Central memory CD4-positive, alpha-beta T cell (primary cell): ENCODE data around the gene HACD3.
"Not testable (repeated sequence)": the region's sequence is repeated elsewhere in the genome, so short reads cannot be mapped to it uniquely, and the experiment has no call there.

Source experiments
- DNase-seq: peaks from one replicate; pipeline ENCODE4 v3.0.0; 2022
- total RNA-seq, 3 experiments: gene quantifications; one replicate each; lab custom pipeline; 2026; lab: John Stamatoyannopoulos, UW

HACD3 gene
- total RNA-seq = 30.3 to 102 (median 59.1) reads per million in 3 experiments

DNA sequence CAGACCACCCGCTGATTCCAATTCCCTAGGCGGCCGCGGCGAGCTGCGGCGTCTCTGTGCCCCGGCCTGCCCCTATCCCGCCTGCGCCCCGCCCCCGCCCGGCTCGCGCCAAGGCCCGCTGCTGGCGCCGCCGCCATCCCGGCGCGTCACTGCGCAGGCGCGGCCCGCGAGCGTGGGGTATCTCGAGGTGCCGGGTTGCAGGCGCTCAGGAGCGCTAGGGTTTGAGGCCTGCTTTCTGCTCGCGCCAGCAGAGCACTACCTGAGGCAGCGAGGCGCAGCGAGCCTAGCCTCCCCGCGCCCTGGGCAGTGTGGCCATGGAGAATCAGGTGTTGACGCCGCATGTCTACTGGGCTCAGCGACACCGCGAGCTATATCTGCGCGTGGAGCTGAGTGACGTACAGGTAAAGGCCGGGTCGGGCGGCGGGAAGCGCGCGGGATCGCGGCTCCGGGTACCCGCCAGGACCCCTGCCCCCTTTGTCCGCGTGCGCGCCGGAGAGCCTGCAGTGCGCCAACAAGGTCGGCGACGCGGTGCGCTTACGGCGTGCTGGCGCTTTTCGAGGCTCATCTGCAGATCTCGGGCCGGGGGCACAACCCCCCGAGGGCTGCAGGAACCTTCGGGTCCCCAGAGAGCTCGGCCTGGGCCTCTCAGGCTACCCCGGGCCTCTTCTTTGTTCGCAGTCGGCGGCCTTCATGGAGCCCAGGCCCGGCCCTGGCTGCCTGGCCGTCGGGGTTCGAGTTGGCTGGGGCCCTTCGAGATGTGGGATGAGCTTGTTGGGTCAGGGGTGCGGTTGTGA is at the start of gene HACD3:
Gene HACD3 (plus strand): TSS at position 146 of the 794 bp plus-strand sequence. CDS start 169 bp downstream, at position 315.
- peak; percentile 86 for DNase-seq

- DNase-seq = no peak
Measured at GRCh38 chr15:65484876-65485275, 45.4 kb upstream of the HACD3 start.

DNA sequence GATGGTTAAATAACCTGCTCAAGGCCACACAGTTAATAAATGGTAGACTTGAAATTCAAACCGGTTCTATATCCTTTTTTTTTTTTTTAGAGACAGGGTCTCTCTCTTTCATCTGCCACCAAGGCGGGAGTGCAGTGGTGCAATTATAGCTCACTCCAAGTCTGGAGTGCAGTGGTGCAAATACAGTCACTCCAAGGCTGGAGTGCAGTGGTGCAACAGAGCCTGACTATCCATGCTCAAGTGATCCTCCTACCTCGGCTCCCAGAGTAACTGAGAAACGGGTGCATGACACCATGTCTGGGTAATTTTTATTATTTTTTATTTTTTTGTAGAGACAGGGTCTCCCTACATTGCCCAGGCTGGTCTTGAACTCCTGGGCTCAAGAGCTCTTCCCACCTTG is 36.2 kb upstream of the HACD3 start:
- no peak for DNase-seq

- no peak for DNase-seq
Measured at GRCh38 chr15:65509321-65509720, 20.9 kb upstream of the HACD3 start.

- DNase-seq = no peak
Measured at GRCh38 chr15:65512189-65512588, 18.1 kb upstream of the HACD3 start.

GRCh38 chr15:65512807-65513416 is 17.4 kb upstream of the HACD3 start:
- DNase-seq = no peak

DNA sequence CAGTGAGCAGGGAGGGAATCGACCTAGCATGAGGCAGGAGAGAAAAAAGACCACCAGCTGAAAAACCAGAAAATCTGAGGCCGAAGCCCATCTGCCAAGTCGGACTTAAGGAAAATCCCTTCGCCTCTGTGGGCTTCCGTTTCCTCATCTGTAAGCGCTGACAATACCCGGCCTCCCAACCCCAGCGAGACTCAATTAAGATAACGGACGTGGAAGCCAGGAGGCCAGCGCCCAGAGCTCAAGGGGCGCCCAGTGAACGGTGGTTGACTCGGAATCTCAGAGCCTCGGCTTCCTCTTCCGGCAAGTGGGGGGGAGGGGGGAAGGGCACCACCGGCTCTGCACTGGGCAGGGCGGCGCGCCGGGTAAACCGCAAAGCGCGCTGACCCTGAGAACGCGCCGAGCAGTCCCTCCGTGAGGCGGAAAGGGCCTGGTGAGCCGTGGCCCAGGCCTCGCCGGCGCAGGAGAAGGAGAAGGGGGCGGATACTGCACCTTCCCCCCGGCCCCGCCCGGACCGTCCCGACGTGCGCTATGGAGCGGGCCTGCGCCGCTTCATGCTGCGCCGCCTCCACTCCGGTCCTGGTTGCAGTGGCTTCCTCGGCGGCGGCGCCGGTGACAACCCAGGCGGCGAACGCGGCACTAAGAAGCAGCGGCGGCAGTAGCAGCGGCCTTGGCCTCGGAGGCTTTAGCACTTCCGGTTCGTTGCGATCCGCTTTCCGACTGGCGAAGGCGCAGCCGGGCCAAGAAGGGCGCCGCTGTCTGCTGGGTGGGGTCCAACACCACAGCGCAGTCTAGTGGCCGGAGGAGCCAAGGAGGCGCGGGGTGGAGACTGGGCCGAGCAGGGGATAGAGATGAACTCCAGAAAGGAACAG is 13.0 kb upstream of the HACD3 start, which contains the start of gene DPP8:
Gene DPP8 (minus strand): TSS at position 693 of the 869 bp plus-strand sequence. CDS start 5,136 bp downstream, outside the sequence.
- DNase-seq = peak; percentile 90

GRCh38 chr15:65517866-65518207 is 12.4 kb upstream of the HACD3 start:
- DNase-seq = no peak

DNA sequence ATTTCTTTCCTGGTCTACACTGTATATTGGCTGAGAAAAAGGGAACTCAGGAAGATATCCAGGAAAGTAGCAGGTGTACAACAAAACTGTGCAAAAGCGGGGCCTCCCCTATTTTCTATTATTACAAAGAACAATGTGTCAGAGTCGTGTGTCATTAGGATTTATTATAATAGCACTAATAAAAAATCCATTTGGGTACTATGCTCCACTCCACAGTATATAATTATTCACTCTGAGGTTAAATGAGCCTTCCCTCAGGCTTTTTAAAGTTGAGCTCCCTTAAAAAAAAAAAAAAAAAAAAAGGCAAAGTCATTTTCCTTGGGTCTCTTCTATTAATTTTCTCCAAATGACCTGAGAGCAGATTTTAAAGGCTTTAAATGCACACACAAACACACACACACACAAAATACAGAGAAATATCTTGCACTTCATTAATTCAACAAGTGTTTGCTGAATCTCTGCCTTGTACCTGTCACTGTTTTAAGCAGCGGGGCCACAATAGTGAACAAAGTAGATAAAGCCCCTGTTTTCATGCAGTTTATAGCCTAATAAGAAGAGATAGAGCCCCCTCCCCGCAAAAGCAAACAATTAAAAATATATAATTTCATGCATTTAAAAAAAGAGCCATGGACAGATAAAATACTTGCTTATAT is 11.5 kb upstream of the HACD3 start:
- DNase-seq = no peak

DNA sequence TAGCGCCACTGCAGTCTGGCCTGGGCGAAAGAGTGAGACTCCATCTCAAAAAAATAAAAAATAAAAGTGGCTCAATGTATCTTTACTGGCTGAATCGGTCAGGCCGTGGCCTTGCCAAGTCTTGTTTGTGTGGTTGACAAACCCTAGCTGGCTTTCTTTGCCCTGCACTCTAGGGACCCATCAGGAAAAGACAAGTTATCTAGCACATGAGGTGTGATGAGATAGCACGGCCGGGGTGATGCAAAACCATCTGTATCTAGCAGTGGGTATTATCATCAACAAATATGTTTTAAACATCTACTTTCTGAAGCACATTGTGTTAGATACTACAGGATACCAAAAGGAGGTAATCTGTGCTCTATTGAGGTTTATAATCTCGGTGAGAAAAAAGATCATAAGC is 8.9 kb upstream of the HACD3 start:
- DNase-seq = no peak

- DNase-seq = no peak
Measured at GRCh38 chr15:65524226-65524625, 6.0 kb upstream of the HACD3 start.

GRCh38 chr15:65525622-65526021 is 4.6 kb upstream of the HACD3 start:
- no peak for DNase-seq

DNA sequence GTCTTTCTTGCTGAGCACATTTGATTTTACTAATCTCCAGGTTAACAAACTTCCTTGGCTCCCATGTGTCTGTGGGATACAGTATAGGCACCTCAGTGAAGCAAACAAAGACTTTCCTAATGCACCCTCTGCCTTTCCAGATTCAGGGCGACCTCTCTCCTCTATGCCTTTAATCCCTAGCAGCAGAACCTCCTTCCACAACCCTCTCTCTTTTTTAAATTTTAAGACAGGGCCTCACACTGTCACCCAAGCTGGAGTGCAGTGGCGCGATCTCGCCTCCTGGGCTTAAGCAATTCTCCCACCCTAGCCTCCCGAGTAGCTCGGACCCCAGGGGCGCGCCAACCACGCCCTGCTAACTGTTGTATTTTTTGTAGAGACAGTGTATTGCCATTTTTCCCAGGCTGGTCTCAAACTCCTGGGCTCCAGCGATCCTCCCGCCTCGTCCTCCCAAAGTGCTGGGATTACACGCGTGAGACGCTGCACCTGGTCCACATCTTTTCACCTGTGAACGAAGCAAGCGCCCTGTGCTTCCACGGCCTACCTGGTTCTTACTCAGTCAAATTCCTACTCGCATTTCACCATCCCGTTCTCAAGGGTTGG is 1.7 kb upstream of the HACD3 start:
- DNase-seq = no peak

DNA sequence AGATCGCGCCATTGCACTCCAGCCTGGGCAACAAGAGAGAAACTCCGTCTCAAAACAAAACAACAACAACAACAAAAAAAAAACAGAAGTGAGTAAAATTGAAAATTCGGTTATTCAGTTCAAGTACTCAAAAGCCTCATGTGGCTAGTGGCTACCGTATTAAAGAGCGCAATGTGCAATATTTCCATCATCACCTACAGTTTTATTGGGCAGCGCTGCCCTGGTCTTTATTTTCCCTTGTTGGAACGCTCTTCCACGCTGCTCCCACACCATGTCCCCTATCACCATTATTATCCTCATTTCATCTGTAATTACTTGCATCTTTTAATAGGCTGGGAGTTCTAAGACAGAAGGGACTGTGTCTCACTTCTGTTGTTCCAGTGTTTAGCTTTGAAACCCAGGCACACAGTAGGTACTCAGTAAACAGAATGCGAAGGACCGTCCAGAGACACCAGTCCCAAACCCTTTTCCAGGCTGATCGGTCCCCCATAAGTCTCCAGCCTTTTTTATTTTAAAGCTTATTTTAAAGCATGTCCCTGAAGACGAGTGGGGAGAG is 423 bp upstream of the HACD3 start:
- no peak for DNase-seq

DNA sequence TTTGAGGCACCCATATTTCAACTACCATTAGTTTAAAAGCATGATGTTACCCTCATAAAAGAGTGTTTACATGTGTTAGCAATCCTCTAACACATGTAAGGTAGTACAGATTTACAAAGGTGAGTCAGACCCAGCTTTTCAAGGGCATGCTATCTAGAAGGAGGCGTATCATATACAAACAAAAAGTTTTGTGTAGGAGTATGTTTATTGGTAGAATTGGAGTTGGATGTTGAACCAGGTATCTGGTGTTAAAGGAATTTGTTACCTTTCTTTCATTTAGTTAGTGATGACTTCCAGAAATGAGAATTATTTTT is 2.4 kb downstream of the HACD3 start:
- no peak for DNase-seq

DNA sequence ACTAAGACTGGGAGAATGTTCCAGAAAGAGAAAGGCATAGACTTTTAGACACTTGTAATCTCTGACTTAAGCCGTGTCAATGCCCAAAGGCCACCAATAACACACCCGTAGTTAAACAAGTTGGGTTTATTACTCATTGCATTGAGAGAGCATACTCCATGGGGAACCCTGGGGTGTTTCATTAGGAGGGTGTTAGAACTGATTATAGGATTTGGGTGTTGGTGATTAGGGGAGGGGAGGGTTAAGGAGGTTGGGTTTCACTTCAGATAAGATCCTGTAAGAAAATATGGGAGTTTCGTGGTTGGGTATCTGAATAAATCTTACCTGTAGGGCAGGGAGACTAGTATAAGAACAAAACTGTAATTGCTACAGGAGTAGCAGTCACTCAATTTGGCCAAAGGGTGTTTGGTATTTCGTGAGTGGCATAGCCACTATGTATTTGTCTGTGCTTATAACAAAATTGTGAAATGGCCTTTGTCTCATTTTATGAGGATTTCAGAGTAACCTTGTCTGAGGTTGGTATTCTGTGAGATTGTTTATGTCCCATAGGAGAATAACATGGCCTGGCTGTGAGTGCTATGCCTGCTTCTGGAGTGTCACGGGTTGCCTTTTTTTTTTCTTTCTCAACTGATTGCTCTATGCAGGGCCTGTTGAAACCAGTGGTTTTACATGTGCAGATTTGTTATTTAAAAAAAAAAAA is 2.9 kb downstream of the HACD3 start:
- DNase-seq = no peak

DNA sequence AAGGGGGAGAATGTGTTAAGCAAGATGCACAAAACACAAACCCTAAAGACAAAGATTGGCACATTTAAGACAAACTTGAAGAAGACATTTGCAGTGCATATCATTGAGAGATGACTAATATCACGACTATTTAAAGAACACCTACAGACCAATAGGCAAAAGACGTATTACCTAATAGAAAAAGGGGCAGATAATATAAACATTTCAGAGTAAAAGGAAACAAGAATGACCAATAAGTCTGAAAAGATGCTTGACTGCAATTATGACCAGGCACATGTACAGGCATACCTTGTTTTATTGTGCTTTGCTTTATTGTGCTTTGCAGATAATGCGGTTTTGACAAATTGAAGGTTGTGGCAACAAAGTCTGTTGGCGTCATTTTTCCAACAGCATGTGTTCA is 4.9 kb downstream of the HACD3 start:
- no peak for DNase-seq

GRCh38 chr15:65540314-65540713 is 10.1 kb downstream of the HACD3 start:
- DNase-seq = no peak

DNA sequence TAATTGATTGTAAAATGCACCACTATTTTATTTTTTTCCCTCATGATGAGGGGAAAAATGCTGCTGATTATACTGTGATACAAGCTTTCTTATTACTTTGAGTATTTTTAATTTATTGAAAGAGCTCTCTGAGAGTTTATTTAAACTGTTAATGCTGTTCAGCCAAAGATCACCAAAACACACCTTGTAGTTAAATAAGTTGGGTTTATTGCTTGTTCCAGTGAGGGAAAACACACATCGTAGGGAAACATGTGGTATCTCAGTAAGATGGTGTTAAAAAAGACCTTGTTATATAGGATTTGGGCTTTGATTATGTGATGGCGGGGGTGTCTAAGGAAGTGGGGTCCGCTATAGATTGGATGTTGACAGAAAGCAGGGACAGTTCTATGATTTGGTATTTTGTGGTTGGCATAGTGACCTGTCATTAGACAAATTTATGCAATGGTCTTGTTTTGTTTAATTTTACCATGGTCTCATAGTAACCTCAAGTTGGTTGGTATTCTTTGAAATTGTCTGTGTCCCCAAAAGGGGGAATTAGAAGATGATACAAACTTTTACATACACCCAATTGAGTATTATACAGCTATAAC is 11.1 kb downstream of the HACD3 start:
- no peak for DNase-seq

DNA sequence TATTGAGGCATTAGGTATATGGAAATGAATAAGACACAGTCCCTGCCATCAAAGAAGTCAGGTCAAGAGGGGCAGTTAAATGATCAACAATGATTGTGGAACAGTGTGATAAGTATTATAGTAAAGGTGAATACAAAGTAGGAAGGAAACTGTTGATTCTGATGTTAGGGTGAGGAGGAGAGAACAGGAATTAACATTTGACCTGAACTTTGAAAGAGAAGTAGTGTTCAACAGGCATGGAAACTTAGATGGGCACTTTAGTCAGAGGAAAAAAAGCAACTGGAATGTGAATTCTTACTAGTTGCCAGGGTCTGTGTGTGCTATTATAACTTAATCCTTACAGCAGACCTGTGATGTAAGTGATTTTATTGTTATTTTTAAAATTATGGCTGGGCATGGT is 17.6 kb downstream of the HACD3 start:
- no peak for DNase-seq

- DNase-seq = not testable (repeated sequence)
Measured at GRCh38 chr15:65549288-65549687, 19.0 kb downstream of the HACD3 start.
